GM10266 (cell line): Measurements from ENCODE around the gene SEC24A.
"Not testable (repeated sequence)": the region's sequence is repeated elsewhere in the genome, so short reads cannot be mapped to it uniquely, and the experiment has no call there.

Experiments used
- DNase-seq: peaks from one replicate; pipeline ENCODE4 v3.0.0; 2012; ENCODE audit errors: extremely low spot score
- TF ChIP-seq, protein P1 (sequence below): IDR thresholded peaks from 2 replicates; pipeline ENCODE4 v1.5.1; 2012; ENCODE audit warnings: mild to moderate bottlenecking, low read depth; ENCODE audit not compliant: control insufficient read depth, insufficient read depth; ENCODE audit errors: missing control alignments

The SEC24A gene

DNA sequence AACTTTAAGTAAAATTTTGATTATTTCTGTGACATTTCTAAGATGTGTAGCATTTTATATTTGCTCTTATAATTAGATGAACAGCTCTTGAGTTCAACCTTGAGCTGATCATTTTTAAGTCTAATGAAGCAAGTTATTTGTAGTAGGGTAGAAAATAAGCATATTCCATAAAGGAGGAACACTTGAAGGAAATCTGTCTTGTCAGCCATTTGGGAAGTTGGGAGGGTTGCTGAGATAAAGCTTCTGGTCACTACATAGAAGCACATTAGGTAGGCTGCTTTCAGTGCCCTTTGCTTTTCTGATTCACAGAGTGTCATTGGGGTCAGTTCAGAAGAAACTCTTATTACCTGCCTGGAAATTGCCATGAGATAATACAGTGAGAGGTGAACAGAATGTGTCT is 44.1 kb downstream of the SEC24A start:
- TF ChIP-seq, protein P1, sequence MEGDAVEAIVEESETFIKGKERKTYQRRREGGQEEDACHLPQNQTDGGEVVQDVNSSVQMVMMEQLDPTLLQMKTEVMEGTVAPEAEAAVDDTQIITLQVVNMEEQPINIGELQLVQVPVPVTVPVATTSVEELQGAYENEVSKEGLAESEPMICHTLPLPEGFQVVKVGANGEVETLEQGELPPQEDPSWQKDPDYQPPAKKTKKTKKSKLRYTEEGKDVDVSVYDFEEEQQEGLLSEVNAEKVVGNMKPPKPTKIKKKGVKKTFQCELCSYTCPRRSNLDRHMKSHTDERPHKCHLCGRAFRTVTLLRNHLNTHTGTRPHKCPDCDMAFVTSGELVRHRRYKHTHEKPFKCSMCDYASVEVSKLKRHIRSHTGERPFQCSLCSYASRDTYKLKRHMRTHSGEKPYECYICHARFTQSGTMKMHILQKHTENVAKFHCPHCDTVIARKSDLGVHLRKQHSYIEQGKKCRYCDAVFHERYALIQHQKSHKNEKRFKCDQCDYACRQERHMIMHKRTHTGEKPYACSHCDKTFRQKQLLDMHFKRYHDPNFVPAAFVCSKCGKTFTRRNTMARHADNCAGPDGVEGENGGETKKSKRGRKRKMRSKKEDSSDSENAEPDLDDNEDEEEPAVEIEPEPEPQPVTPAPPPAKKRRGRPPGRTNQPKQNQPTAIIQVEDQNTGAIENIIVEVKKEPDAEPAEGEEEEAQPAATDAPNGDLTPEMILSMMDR = no peak

DNA sequence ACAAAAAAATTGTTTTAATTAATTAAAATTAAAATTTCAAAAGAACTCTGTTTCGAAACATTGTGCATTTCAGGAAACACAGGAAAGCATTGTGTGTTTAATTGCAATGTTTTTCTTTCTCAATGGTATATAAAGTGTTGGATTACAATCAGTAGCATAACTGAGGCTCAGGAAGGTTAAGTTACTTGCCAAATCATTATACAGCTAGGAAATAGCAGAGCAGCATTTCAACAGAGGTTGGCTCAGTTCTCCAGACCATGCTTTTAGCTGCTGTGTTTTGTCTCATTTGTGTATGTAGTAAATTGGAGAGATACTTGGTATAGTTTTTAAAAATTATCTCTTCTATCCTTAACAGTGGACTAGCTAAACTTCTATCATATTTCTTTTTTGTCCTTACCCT is 59.7 kb downstream of the SEC24A start:
- DNase-seq = no peak
- TF ChIP-seq, protein P1 = no peak

More for the DNA sequence above, 44.1 kb downstream of the SEC24A start:
- no peak for DNase-seq

DNA sequence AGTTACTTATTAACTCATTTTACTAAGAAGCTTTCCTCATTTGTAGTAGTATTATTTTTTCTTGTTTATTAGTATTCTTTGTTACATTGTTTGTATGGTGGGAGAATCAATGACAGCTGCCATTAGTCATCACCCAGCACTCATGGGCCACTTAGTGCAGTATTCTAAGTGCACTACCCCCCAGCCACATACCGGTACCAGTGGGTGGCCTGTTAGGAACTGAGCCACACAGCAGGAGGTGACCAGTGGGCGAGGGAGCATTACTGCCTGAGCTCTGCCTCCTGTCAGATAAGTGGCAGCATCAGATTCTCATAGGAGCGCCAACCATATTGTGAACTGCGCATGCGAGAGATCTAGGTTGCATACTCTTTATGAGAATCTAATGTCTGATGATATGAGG is 65.5 kb downstream of the SEC24A start:
- DNase-seq = no peak
- TF ChIP-seq, protein P1 = no peak

DNA sequence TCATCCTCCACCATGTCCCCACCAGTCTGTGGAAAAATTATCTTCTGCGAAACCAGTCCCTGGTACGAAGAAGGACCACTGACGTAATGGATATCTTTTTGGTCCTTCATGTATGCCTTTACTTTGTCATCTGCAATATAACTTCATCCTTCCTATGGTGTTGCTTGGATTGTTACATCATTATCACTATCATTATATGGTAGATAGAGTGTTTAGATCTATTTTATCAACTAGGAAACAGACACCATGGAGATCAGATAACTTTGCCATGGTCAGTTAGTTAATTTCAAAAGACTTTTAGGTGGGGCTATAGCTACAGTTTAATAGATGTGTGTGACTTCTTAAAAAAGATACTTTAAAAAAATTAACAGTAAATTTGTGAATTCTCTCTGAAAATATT is 66.0 kb downstream of the SEC24A start:
- TF ChIP-seq, protein P1 = no peak
- no peak for DNase-seq

DNA sequence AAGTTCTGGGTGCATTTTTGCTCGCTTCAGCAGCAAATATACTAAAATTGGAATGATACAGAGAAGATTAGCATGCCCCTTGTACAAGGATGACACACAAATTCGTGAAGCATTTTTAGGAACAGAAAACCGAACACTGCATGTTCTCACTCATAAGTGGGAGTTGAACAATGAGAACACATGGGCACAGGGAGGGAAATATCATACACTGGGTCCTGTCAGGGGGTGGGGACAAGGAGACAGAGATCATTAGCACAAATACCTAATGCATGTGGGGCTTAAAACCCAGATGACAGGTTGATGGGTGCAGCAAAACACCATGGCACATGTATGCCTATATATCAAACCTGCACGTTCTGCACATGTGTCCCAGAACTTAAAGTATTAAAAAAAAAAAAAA is 66.9 kb downstream of the SEC24A start:
- DNase-seq = not testable (repeated sequence)

DNA sequence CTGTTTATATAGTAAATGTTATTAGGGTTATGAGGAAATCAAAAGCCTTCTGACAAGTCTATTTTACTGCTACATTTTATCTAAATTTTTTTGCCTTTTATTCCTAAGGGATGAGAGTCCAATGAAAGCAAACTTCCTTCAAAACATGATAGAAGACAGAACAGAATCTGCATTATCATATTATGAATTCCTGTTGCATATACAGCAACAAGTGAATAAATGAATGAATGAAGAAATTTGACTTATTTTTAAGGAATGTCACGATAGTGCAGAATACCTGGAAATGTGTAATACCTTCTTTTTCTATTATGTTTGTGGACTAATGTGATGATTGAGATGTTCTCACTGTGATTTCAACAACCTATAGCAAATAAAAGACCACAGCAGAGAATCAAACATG is 76.3 kb downstream of the SEC24A start:
- TF ChIP-seq, protein P1 = no peak
- DNase-seq = no peak

DNA sequence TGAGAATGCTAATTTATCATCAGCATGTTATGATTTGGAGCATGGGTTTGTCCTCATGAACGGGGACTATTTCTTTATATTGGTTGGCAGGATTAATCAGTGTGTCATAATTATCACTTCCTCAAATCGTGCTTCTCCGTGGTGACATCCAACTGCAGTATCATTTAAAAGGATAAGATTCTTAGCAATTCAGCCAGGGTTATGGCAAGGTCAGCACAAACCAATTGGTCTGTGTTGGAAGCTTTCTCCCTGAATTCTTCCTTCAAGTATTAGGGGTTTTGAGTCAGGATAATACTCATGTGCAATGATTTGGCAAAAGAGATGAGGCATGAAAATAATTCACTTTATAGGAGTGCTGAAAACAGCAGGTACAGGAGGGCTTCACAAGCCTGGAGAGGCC is 84.2 kb downstream of the SEC24A start:
- TF ChIP-seq, protein P1 = no peak
- DNase-seq = no peak

DNA sequence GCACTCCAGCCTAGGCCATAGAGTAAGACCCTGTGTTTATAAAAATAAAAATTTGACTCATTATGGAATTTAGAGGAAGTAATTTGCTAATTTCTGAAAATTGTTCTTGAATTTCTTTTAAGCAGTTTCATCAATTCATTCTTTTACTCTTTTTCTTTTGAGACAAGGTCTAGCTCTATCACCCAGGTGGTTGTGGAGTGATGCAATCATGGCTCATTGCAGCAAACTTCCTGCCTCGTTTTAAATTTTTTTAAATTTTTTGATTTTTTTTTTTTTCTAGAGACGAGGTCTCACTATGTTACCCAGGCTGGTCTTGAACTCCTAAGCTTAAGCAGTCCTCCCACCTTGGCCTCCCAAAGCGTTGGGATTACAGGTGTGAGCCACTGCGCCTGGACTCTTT is 86.7 kb downstream of the SEC24A start:
- DNase-seq = no peak
- TF ChIP-seq, protein P1 = no peak
